8988T (cell line): ENCODE measurements around the gene FHOD3.

Experiments used
- DNase-seq: peaks from one replicate; pipeline ENCODE4 v3.0.0; 2011

The FHOD3 gene

DNA sequence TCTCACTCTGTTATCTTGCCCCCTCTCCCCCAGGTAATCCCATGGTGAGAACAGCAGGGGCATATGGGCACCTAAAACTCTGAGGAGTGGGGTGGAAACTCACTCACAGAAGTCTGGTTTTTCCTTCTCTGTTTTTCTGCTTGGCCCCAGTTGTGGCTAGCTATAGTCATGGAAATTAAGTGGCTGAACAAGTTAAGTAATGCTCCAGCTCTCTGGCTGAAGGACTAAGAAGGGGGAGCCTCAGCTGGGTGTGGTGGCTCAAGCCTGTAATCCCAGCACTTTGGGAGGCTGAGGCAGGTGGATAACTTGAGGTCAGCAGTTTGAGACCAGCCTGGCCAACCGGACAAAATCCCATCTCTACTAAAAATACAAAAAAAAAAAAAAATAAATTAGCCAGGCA lies 270.3 kb downstream of the FHOD3 start:
- no peak for DNase-seq

DNA sequence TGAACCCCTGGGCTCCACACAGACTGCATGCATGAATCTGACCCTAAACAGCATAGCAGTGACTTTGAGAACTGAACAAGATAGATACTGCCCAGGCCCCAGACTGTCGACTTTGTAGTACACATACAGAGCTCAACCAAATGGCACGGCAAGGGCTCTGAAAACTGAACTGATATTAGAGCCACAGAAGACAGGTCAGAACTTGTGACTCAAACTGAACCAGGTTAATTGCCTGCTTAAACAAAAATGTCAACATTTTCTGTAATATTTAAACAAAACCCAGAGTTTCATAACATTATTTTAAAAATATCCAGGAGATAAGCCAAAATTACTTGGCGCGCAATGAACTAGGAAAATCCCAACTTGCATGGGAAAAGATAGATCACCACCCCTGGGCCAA lies 271.0 kb downstream of the FHOD3 start:
- no peak for DNase-seq

DNA sequence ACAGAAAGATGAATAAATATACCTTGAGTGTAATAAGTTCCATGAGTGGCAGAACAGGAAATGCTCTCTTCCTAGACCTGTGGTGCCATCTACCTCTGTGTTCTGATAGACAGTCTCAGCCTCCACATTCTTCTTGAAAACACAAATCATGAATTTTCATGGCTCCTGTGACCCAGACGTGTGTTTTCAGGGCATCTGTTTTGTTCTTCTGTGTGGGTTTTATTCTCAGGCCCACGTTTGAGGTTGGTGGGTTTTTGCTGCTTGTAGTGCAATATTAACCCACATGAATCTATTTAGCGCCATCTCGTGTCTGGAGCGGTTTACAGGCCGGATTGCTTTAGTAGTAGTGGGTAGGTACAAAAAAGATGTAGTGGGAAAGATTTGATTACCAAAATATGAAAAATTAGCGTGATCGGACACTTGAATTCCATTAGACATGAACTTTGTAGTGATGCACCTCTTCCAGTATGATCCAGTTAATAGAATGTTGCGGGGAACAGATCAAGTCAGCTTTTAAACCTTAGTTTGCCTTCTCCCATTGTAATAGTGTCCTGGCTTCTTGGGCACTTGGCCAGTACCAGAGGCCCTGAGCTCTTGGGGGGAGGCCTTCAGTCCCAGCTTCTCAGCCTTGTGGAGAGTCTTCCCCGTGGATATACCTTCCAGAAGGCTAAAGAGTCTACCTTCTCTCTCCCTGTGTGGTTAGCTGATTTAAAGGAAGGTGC lies 274.8 kb downstream of the FHOD3 start:
- no peak for DNase-seq

DNA sequence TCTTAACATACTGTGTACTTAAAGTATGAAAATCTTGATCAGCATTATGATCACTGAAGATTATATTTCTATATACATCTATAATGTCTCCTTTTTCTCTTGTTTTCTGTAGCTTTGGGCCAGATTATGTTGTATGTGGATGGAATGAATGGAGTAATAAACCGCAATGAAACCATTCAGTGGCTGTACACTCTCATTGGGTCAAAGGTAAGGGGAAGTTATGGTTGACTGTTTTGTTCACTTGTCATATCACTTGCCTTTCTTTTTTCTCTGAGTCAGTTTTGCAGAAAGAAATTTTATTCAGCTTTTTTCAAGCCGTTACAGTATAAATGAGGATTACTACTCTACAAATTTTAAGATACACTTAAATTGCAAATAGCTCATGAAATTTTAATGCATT lies 278.8 kb downstream of the FHOD3 start:
- no peak for DNase-seq

DNA sequence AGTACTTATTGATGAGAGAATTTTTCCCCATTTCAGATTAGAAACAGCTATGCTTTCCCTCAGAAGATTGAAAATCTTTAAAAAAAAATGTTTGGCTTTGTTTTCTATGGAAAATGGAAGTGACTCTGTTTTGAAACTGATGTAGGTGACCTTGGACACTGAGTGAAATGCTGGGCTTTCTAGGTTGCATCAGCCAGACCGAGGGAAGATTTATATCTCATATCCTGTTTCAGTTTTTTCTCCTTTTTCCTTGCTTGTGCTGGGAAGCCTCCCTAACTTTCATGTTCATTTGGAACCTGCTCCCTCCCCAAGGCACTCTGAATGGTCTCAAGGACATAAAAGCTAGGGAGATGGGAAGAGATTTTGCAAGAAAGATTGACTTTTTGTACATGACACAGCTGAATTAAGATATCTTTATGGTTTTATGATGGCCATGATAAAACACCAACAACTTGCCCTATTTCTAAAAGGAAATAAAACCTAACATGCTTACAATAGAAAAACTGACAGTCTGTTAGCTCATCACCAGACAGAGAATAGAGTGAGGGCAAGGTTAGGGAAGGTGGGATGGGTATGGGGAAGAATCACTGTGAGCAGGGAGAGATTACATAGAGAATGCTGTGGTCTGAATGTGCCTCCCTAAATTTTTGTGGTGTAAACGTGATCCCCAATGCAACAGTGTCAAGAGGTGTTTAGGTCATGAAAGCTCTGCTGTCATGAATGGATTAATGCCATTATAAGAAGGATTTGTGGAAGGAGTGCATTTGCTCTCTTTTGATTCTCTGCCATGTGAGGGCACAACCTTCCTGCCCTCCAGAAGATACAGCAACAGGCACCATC lies 281.6 kb downstream of the FHOD3 start:
- DNase-seq = no peak

DNA sequence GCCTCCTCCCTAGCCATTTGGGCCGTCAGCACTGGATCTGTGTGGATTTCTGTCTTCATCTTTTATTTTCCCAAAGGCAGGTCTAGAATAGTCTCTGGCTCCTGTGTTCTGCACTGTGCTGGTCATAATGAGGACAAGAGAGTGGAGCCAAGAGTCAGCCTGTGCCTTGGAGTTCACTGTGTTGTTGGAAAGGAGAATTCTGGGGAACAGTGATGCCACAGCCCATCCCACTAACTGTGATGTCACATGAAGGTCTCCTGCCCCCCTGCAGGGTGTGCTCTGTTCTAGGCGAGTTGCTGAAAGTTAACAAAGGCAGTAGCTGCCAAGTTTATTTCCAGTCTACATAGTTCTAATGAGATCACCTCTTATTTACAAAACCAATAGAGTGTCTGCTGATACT lies 282.8 kb downstream of the FHOD3 start:
- DNase-seq = no peak

DNA sequence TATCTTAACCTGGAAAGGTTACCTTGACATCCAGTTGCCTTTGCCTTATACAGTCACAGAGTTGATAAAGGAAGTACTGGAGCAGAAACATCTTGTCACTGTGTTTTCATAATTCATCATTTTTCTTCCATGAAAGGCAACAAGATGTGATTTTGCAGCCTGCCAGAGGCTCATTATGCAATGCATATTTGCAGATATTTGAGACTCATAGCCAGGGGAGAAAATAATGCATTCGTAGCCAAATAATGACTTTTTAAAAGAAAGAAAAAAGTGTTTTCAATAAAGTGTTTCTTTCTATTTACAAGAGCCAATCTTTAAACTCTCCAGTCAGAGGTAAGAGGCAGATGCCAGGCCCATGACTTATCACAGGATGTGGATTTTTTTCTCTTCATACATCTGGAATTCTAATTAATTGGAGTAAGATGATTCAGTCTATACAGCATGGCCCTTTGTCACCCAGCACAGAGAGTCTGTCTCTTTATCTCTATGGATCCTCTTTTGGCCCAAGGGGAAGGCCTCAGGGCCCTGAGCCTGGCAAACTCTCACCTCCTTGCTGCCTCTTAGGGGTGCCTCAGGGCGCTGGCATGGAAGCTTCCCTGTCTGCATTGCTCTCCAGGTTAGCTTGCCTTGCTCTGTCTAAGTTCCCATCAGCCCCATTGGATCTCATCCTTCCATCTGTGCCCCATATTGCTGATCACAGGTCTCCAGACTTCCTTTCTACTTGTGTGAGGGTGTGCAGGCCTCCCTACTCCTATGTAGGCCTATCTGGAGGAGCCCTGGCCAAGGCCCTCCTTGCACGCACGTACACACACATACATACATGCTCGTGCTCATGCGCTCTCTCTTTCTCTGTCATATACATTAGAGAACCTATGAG lies 283.6 kb downstream of the FHOD3 start:
- DNase-seq = peak; percentile 56

DNA sequence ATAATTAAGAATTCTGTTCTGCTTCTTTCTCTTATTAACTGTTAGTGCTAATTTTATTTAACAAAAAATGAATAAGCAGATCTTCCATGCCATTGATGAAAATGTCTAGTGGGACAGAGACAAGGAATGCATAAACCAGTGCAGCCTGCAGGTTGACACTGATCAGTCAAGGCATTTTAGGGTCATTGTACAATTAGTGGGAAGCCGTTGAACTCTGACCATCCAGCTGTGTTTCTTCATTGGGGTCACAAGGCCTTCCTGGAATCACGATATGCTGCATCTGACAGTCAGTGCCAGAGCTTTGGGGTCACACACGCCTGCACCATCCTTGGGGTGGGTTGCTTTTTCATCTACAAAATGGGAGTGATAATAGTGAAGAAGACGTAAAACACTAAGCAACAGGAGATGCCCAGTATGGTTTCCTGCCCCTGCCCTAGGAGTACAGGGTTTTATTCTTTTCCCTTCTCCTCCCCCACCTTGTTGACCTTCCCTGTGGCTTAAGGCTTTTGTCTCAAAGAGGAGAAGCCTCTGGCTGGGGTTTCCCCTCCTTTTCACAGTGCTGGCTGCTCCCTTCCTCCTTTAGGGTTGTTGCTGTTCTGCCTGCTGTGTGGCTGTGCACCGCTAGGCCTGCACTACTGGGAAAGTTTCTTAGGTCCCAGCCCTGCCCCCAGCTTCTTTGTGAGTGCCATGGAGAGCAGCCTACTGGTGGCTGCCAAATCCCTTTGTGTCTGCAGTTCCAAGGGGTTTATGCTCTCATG lies 285.7 kb downstream of the FHOD3 start:
- DNase-seq = no peak

DNA sequence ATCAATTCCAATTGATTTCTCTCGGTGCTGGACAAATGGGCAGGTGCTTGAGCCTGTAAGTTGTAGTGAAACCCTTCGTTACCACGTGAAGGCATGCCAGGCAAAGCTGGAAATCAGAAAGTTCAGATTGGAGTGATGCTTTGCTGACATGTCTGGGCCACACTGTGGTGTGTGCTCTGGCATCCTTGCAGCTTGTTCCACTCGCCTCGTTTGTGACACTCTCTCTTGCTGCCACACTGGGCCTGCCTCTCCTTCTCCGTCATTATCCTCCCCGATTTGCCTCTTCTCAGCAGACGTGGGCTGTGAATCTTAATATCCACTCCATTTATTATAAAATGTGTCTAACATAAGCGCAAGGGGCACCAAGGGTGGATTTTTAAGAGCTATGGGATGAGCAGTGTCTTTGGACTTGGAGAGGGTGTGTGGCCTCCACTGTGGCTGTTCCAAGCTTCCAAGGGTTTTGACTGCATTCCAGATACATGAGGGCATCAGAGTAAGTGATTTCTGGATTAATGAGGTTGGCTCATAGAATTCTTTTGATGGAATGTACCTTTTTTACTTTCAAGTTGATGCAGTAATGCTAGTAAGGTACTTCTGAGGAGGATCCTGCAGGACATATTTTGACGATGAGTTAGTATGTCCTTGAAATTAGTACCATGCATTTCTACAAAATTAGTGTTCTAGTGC lies 292.5 kb downstream of the FHOD3 start:
- DNase-seq = no peak

DNA sequence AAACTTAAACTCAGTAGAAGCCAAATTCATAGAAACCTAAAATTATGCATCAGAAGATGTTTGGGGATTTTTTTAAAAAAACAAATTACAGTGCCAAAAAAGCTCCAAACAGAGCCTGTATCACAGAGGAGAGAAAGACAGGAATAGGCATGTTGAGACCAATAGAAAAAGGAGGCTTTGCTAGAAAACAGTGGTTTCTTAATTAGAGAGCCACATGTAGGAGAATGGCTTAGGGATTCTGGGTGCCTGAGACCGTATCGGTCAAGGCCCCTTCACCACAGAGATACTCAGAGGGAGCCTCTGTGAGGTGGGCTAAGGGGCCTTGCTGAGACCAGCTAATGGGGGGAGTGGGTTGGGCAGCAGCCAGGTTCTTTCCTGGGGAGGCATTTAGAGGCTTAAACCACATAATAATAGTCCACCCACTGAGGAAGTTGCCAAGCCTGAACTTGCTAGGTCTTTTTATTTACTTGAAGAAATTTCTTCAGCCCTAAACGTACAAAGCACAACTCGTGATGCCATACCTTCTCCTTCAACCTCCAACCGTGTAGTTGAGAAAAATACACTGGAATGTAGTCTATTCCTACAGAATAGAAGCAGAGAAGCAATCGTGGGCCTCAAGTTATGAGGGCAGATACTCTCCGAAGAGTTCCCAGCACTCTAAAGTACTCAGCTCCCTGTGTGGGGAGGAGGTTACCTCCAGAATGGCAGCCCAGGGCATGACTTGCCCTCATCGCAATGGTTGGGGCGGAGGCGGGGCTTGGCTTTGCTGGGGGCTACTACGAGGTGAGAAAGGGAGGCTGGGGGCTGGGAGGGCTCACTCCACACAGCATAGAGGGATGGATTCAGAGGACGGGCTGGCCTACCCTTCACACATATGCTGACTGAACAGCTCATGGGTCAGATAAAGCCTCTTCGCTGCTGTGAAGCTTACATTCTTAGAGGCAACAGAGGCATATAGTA lies 293.4 kb downstream of the FHOD3 start:
- DNase-seq = no peak

DNA sequence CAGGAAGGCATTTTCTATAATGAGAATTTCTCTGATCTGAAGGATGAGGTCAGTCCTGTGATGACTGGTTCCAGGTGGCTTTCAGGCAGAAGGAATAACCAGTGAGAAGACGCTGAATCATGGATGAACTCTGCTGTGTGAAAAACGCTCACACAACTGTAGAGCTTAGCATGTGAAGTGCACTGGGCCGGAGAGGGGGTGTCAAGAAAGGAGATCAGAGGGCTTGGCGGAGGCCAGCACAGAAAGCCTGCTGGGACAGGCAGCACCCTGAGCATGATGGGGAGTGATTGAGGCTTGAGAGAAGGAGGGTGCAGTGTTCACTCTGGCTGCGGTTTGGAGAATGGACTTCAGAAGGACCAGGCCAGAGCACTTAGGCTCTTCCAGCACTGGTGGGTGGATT lies 294.8 kb downstream of the FHOD3 start:
- DNase-seq = no peak

DNA sequence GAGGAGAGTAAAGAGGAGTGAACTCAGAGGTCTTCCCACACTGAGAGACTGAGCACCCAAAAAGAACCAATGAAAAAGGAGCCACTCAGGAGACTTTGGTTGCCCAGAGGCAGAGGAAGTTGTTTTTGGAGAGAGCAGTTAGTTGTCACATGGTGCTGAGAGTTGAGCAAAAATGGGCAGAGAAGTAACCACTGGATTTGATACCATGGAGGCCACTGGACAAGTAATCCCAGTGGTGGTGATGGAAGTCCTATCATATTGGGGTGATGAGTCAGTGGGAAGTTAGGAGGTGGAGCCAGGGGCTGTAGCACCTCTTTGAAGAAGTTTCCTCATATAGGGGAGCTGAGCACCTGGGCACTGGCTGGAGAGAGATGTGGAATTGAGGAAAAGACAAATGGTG lies 295.5 kb downstream of the FHOD3 start:
- DNase-seq = no peak

DNA sequence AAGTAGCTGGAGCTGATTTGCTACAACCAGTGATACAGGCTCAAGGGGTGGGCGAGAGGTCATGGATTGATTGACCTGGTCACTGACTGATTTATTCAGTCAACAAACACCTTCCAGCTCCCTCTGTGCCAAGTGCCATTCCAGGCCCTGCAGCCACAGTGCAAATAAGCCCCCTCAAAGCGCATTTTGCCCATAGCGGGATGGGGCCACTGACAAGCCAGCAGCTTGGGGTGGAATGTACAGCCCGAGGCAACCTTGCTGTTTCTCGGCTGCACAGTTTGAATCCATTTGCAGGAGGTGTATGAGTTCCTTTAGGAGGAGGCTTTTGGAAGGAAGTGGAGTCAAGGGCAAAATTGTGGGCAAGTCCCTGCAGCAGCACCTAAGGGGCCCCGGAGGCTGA lies 296.1 kb downstream of the FHOD3 start:
- DNase-seq = no peak

DNA sequence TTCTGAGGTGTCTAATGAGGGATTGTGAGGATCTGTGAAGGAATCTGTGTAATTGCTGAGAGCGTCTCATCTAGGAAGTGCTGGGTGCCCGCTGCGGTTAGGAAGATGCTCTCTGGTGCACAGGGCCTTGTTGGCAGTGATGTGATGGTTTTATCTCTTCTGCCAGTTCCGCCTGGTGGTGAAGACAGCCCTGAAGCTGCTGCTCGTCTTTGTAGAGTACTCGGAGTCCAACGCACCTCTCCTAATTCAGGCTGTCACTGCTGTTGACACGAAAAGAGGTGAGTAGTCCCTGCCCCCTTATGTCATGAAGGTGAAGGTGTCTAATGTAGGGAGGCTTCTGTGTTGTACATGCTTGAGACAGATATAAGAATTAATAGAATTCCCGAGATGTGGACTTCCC lies 297.1 kb downstream of the FHOD3 start:
- no peak for DNase-seq

DNA sequence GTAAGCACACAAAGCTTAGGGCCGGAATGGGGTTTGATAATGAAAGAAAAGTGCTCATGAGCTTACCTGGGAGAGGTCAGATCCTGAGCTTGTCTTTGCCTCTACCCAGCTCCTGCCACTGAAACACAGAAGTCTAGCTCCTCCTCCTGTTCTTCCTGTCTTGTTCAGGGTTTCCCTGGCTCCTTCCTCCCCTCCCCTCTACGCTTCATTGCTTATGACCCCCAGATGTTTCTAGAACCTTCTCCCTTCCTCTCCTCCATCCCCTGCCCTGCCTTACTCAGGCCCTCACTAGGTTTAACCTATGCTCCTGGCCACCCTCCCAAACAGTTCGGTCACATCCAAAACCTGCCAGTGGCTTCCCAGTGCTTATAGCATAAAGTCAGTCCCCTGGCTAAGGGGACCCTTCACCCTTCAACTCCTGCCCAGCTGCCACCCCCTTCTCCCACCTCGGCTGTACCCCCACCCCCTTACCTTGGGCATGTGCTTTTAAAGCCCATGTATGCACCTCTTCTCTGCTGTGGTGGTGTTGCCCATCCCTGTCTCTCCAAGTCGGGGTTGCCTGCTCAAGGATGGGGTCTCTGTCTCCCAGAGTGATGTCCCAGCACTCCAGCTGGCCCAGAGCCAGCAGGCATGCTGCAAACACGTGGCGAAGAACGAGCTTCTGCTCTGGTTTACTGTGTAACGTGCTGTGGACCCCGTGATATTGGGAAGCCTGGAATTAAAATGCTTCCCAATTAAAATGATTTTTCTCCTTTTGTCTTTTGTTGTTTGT lies 297.7 kb downstream of the FHOD3 start:
- DNase-seq = no peak

DNA sequence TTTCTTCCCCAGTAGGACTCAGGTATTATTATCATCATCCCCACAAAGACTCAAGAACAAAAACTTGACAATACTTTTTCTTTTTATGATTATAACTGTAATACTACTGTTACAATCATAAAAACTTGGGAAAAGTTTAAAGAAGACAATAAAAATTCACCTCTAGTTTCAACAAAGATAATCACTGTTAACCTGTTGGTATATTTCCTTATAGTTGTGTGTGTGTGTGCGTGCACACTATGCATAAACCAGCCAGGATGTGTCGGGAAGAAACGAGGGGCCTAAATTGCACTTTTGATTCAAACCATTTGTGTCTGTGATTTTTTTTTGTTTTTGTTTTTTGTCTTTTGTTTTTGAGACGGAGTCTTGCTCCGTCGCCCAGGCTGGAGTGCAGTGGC lies 298.3 kb downstream of the FHOD3 start:
- no peak for DNase-seq

DNA sequence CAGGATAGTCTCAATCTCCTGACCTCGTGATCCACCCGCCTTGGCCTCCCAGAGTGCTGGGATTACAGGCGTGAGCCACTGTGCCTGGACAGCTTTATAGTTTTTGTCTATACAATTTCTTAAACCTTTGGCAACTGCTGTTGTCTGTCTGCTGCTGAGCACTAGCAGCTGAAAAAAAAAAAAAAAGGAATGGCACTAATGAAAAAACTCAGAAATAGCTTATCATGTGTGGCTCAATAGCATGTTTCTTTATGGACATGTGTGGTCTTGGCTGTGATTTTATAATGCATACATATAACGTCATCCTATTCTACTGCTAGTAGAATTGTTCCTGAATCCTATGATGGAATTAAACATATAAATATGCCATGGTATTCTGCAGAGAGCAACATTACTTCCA lies 300.1 kb downstream of the FHOD3 start:
- no peak for DNase-seq

DNA sequence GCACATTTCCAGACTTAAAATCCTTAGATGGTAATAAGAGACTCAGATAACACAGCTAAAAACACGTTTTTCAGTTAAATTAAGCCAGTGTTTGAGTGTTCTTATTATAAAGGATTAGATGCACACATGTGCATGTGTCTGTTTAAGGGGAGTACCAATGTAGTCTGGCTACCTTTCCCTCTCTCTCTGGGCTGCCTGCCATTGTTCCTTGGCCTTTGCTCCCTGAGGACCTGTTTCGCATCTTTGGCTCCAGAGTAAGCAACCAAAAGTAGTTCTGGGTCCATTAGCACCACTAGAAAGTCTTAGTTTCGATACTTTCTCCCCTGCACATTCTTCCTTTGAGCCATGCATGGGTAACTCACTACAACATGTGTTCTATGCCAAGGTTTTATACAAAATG lies 303.0 kb downstream of the FHOD3 start:
- DNase-seq = no peak

DNA sequence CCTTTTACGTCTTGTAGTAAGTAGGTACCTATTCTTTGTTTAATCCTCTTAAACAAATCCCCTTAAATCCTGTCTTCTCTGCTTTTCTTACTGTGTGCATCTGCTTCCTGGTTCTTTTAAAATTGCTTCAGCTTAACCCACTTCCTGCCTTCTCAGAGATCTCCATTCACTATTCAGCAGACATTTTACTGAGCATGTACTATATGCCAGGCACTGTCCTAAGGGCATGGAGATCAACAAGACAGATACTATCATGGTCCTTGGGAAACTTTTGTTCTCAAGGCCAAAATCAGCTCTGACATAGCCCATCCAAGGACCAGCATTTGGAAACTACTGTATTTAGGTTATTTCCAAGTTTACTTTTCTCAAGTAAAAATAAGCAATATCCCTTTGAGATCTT lies 303.8 kb downstream of the FHOD3 start:
- no peak for DNase-seq

DNA sequence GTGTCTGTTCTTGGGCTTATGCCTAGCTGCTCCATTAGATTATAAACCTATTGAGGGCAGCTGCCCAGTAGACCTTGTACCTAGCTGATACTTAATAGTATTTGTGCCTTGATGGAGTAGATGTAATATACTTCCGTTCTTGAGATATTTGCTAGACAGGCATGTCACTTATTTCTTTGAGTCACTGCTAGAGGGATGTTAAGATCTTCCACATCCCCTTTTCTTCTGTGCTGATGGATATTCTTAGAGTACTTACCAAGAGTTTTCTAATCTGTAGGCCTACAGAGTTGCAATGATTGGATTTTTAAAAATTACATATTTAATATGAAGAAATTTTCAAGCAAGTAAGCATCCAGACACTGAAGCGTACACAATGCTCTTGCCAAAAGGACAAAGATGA lies 304.6 kb downstream of the FHOD3 start:
- DNase-seq = no peak
